Left lung (tissue), 10 donors: Measurements from ENCODE around the gene STOML2. TPM values are rescaled to one million over a fixed set of nuclear protein-coding genes. Genes with fewer than 3 reads are reported as not detected.

Experiments used
- ATAC-seq: fragments of 200-7000 bp; cut with Tn5 transposase; one replicate; pipeline ENCODE4 v1.9.1; 2020; ENCODE audit warnings: moderate library complexity
- DNase-seq, 4 donors: peaks; one replicate each; pipeline ENCODE4 v3.0.0-alpha.2; 2013 to 2020
- H3K27ac ChIP-seq, 2 donors: fragments of 200-600 bp; sonication (generic) in 1 of 2; one replicate each; pipeline versions ENCODE4 v1.5.0 to v1.8.0; 2020 to 2021
- H3K27me3 ChIP-seq, 2 donors: fragments of 200-600 bp; sonication (generic) in 1 of 2; one replicate each; pipeline versions ENCODE4 v1.5.0 to v1.8.0; 2020 to 2021
- H3K36me3 ChIP-seq, 2 donors: fragments of 200-600 bp; sonication (generic) in 1 of 2; one replicate each; pipeline versions ENCODE4 v1.5.0 to v1.8.0; 2020 to 2021
- H3K4me1 ChIP-seq, 2 donors: fragments of 200-600 bp; one replicate each; pipeline ENCODE4 v1.8.0; 2021
- H3K4me3 ChIP-seq, 2 donors: fragments of 200-600 bp; sonication (generic) in 1 of 2; one replicate each; pipeline versions ENCODE4 v1.5.0 to v1.8.0; 2020 to 2021; ENCODE audit warnings: mild to moderate bottlenecking in 1 of 2
- H3K9me3 ChIP-seq, 2 donors: fragments of 200-600 bp; sonication (generic) in 1 of 2; one replicate each; pipeline versions ENCODE4 v1.5.0 to v1.8.0; 2020 to 2021
- CTCF ChIP-seq, 2 donors: fragments of 200-600 bp; sonication (generic) in 1 of 2; IDR thresholded peaks; one replicate each; pipeline versions ENCODE4 v1.5.0 to v1.8.0; 2021; ENCODE audit warnings: antibody characterized with exemption in 2 of 2
- intact Hi-C, 2 donors: fragments of 100-400 bp; cut with DNase I; formaldehyde crosslinking; loops; one replicate each; pipeline versions ENCODE4 v1.11.2 to v1.14.2; 2022
- polyA plus RNA-seq, 6 donors: library from polyadenylated mRNA; unstranded; fragments of 120-200 nt; gene quantifications; one replicate each; pipeline ENCODE4 v1.2.1, GENCODE V29; 2013; ENCODE audit not compliant: insufficient read length in 6 of 6
- total RNA-seq, 2 donors: library from RNA; stranded (reverse); fragmentation: NEBNext Ultra II Directional; extraction: Animal tissue kit (Norgen Biotek cat#: 25700); gene quantifications; one replicate each; pipeline ENCODE4 v1.2.1, GENCODE V29; 2021
- donor health status: DM: no; HTN: yes; CAD: no.
- donor health status: DM: no; HTN: no; CAD: no.

STOML2 gene
- total and polyA plus RNA-seq, 8 donors: 62.3 to 104 (median 96.8) TPM

GRCh38 chr9:35054871-35055644, 47.9 kb downstream of the STOML2 start:
- Histone ChIP-seq H3K27me3 (no peaks in the 10 kb centered on the region), H3K4me1 (no peaks in the 10 kb centered on the region), H3K36me3 (peaks cover 6 to 92% of the 10 kb centered on the region in 2 donors), H3K27ac (no peak overlapping the region), H3K4me3 (no peak overlapping the region), H3K9me3 (no peaks in the 10 kb centered on the region)
- DNase-seq (no peak), ATAC-seq (no peak)
- no peak for TF ChIP-seq CTCF (IDR thresholded peaks at IDR 0.05)
- intact Hi-C loops: no loop called here

- H3K9me3 ChIP-seq: no peaks in the 10 kb centered on the region
- intact Hi-C loops: no loop called here
- H3K4me1 ChIP-seq: no peaks in the 10 kb centered on the region
- H3K4me3 ChIP-seq: no peak overlapping the region
- peaks cover 6 to 92% of the 10 kb centered on the region in 2 donors for H3K36me3 ChIP-seq
- no peak for DNase-seq
- no peak overlapping the region for H3K27ac ChIP-seq
- H3K27me3 ChIP-seq: no peaks in the 10 kb centered on the region
- no peak for TF ChIP-seq CTCF (IDR thresholded peaks at IDR 0.05)
- no peak for ATAC-seq
Observed at GRCh38 chr9:35054185-35054835, 48.6 kb downstream of the STOML2 start.

- intact Hi-C loops: no loop called here
- TF ChIP-seq CTCF (IDR thresholded peaks at IDR 0.05): peak; percentile 37 to 55
- Histone ChIP-seq H3K9me3 (no peaks in the 10 kb centered on the region), H3K4me3 (no peak overlapping the region), H3K27me3 (no peaks in the 10 kb centered on the region), H3K27ac (no peak overlapping the region), H3K4me1 (no peaks in the 10 kb centered on the region), H3K36me3 (peaks cover 0 to 83% of the 10 kb centered on the region in 2 donors)
- ATAC-seq (peak; percentile 83), DNase-seq (no peak)
Observed at GRCh38 chr9:35051069-35051967, 51.6 kb downstream of the STOML2 start.

Other genes with a start within 250 kb of the STOML2 start
- under 1 TPM; 0.44 to 0.58 TPM for gene PHF24, start 144.8 kb downstream of the STOML2 start, total RNA-seq
- gene PHF24, start 144.8 kb downstream of the STOML2 start, polyA plus RNA-seq: under 1 TPM; 0.20 to 0.78 (median 0.41) TPM
- gene DNAJB5, start 113.4 kb downstream of the STOML2 start, total RNA-seq: 10 to 100 TPM in 1 of 2 donors, 1 to 10 TPM in 1; 8.8 to 14.4 TPM
- gene DNAJB5, start 113.4 kb downstream of the STOML2 start, polyA plus RNA-seq: 10 to 100 TPM in 2 of 6 donors, 1 to 10 TPM in 4; 6.9 to 13.3 (median 8.5) TPM
- gene VCP, start 30.5 kb downstream of the STOML2 start, total RNA-seq: 100 to 1,000 TPM; 228 to 327 TPM
- gene VCP, start 30.5 kb downstream of the STOML2 start, polyA plus RNA-seq: 100 to 1,000 TPM; 198 to 255 (median 214) TPM
- 10 to 100 TPM; 18.7 to 28.3 TPM for gene FANCG, start 23.2 kb downstream of the STOML2 start, total RNA-seq
- gene FANCG, start 23.2 kb downstream of the STOML2 start, polyA plus RNA-seq: 10 to 100 TPM; 40.0 to 59.0 (median 48.9) TPM
- gene PIGO, start 6.5 kb downstream of the STOML2 start, total RNA-seq: 10 to 100 TPM; 29.8 to 30.7 TPM
- 10 to 100 TPM; 22.9 to 25.8 (median 24.8) TPM for gene PIGO, start 6.5 kb downstream of the STOML2 start, polyA plus RNA-seq
- gene ATOSB, start 12.7 kb upstream of the STOML2 start, total RNA-seq: 10 to 100 TPM; 26.1 to 30.9 TPM
- gene ATOSB, start 12.7 kb upstream of the STOML2 start, polyA plus RNA-seq: 10 to 100 TPM; 13.1 to 14.8 (median 14.4) TPM
- 10 to 100 TPM; 76.0 to 92.3 TPM for gene UNC13B, start 58.9 kb upstream of the STOML2 start, total RNA-seq
- gene UNC13B, start 58.9 kb upstream of the STOML2 start, polyA plus RNA-seq: 10 to 100 TPM; 70.0 to 92.8 (median 86.3) TPM